Panc1 (cell line): ENCODE results near the gene OR4D5. TPM values are rescaled to one million over a fixed set of nuclear protein-coding genes. Genes with fewer than 3 reads are reported as not detected.

Experiments
- ATAC-seq: fragments of 200-7000 bp; cut with Tn5 transposase; 2 replicates; pipeline ENCODE4 v1.9.1; 2020; ENCODE audit warnings: mild to moderate bottlenecking, moderate library complexity
- BruUV-seq: library from RNA; stranded (reverse); fragments of 400-500 nt; replicated peaks from 2 replicates; lab custom pipeline; 2021; lab: Mats Ljungman, UMichigan
- CTCF ChIA-PET: fragments of 300-600 bp; sonication (Branson Sonifier 250); formaldehyde crosslinking; loops from one replicate; lab custom pipeline; 2022; ENCODE audit warnings: antibody characterized with exemption; lab: Charles Lee
- POLR2A ChIA-PET: fragments of 300-600 bp; sonication (Branson Sonifier 250); formaldehyde crosslinking; loops from one replicate; lab custom pipeline; 2022; ENCODE audit warnings: antibody characterized with exemption; lab: Charles Lee
- DNase-seq: peaks from one replicate; pipeline ENCODE4 v3.0.0-alpha.2; 2010; ENCODE audit warnings: low read depth, low spot score
- H3K27ac ChIP-seq: 2 replicates; pipeline ENCODE4 v1.5.1; 2011; ENCODE audit warnings: mild to moderate bottlenecking, low read length, inconsistent platforms
- H3K27me3 ChIP-seq: fragments of 200-500 bp; sonication (Bioruptor generic); 2 replicates; pipeline ENCODE4 v1.6.0; 2014; ENCODE audit warnings: low read length, inconsistent platforms; ENCODE audit not compliant: control insufficient read depth, insufficient read depth
- H3K36me3 ChIP-seq: fragments of 200-500 bp; sonication (Bioruptor generic); 2 replicates; pipeline ENCODE4 v1.5.1; 2014; ENCODE audit warnings: inconsistent platforms, mild to moderate bottlenecking, low read length, moderate library complexity; ENCODE audit not compliant: control insufficient read depth, insufficient read depth
- H3K4me1 ChIP-seq: 2 replicates; pipeline ENCODE4 v1.5.1; 2011; ENCODE audit warnings: inconsistent platforms, mild to moderate bottlenecking, low read length, moderate library complexity; ENCODE audit not compliant: control insufficient read depth, insufficient read depth
- H3K4me3 ChIP-seq, 2 experiments: 2 replicates each; pipeline ENCODE4 v1.5.1; 2011 to 2012; ENCODE audit warnings: low read depth in 2 of 2, low read length in 2 of 2, mild to moderate bottlenecking in 2 of 2, inconsistent platforms in 1 of 2, moderate library complexity in 1 of 2
- H3K9me3 ChIP-seq: fragments of 200-500 bp; sonication (Bioruptor generic); 2 replicates; pipeline ENCODE4 v1.5.1; 2014; ENCODE audit warnings: low read depth, mild to moderate bottlenecking, inconsistent platforms, low read length, moderate library complexity; ENCODE audit not compliant: control insufficient read depth, insufficient read depth
- POLR2AphosphoS5 ChIP-seq: IDR thresholded peaks from 2 replicates; pipeline ENCODE4 v1.6.1; 2012; ENCODE audit warnings: mild to moderate bottlenecking, low read depth, low read length, moderate library complexity
- REST ChIP-seq, 2 experiments: IDR thresholded peaks; 2 replicates each; pipeline ENCODE4 v1.6.1; 2011 to 2012; ENCODE audit warnings: low read depth in 2 of 2, control low read depth in 1 of 2, low read length in 1 of 2, mild to moderate bottlenecking in 1 of 2, moderate library complexity in 1 of 2; ENCODE audit not compliant: insufficient read depth in 1 of 2
- SIN3A ChIP-seq: IDR thresholded peaks from 2 replicates; pipeline ENCODE4 v1.6.1; 2012; ENCODE audit warnings: low read depth, mild to moderate bottlenecking, low read length, moderate library complexity, borderline replicate concordance; ENCODE audit not compliant: insufficient read depth
- TCF7L2 ChIP-seq: IDR thresholded peaks from 2 replicates; pipeline ENCODE4 v1.6.1; 2011; ENCODE audit warnings: mild to moderate bottlenecking, low read depth, low read length, inconsistent platforms
- in situ Hi-C: cut with HindIII; loops from 2 replicates; pipeline ENCODE4 v1.10.0; 2016; ENCODE audit warnings: low sequenced_read_pairs, low pct_unique_long_range_greater_than_20kb
- intact Hi-C: fragments of 100-400 bp; cut with micrococcal nuclease; formaldehyde crosslinking; loops from one replicate; pipeline ENCODE4 v1.10.0; 2022; ENCODE audit not compliant: unreplicated experiment
- total RNA-seq: library from RNA; stranded (reverse); gene quantifications from one replicate; pipeline ENCODE4 v1.2.1, GENCODE V29; 2021; ENCODE audit not compliant: unreplicated experiment
- TF ChIP-seq, protein P1 (sequence below): fragments of 450-650 bp; IDR thresholded peaks from 2 replicates; pipeline ENCODE4 v1.5.1; 2017; ENCODE audit warnings: mild to moderate bottlenecking

The OR4D5 gene
- total RNA-seq, 1 experiment from 2014 or later, result not detected

- TF ChIP-seq REST (IDR thresholded peaks at IDR 0.05; ENCODE audit: insufficient read depth in 1 of 2, low read depth in 2 of 2, low read length in 1 of 2) (no peak), SIN3A (no peak), POLR2AphosphoS5 (no peak)
- ChIA-PET POLR2A (no interaction called here), CTCF (no interaction called here)
- no peak overlapping the region for H3K4me3 ChIP-seq
- H3K9me3 ChIP-seq, result no peaks in the 10 kb centered on the region
- BruUV-seq, result no TSS peak
- intact Hi-C loops, result no loop called here
- H3K27me3 ChIP-seq, result no peaks in the 10 kb centered on the region
- H3K27ac ChIP-seq, result no peak overlapping the region
- DNase-seq, result no peak
- in situ Hi-C loops, result no loop called here
- ATAC-seq, result no peak
- no peaks in the 10 kb centered on the region for H3K36me3 ChIP-seq
- H3K4me1 ChIP-seq, result no peaks in the 10 kb centered on the region
Measured at GRCh38 chr11:123904932-123905331, 34.5 kb upstream of the OR4D5 start.

GRCh38 chr11:123905826-123906225 is 33.6 kb upstream of the OR4D5 start:
- Histone ChIP-seq H3K27ac (no peak overlapping the region), H3K4me1 (no peaks in the 10 kb centered on the region), H3K27me3 (no peaks in the 10 kb centered on the region), H3K4me3 (no peak overlapping the region), H3K9me3 (no peaks in the 10 kb centered on the region), H3K36me3 (no peaks in the 10 kb centered on the region)
- CTCF ChIA-PET, result no interaction called here
- ATAC-seq (no peak), DNase-seq (no peak)
- TF ChIP-seq TCF7L2 (no peak), POLR2AphosphoS5 (no peak), SIN3A (no peak), REST (IDR thresholded peaks at IDR 0.05; ENCODE audit: insufficient read depth in 1 of 2, low read depth in 2 of 2, low read length in 1 of 2) (no peak)
- TF ChIP-seq, protein P1, sequence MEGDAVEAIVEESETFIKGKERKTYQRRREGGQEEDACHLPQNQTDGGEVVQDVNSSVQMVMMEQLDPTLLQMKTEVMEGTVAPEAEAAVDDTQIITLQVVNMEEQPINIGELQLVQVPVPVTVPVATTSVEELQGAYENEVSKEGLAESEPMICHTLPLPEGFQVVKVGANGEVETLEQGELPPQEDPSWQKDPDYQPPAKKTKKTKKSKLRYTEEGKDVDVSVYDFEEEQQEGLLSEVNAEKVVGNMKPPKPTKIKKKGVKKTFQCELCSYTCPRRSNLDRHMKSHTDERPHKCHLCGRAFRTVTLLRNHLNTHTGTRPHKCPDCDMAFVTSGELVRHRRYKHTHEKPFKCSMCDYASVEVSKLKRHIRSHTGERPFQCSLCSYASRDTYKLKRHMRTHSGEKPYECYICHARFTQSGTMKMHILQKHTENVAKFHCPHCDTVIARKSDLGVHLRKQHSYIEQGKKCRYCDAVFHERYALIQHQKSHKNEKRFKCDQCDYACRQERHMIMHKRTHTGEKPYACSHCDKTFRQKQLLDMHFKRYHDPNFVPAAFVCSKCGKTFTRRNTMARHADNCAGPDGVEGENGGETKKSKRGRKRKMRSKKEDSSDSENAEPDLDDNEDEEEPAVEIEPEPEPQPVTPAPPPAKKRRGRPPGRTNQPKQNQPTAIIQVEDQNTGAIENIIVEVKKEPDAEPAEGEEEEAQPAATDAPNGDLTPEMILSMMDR, result no peak
- intact Hi-C loops (no loop called here), in situ Hi-C loops (no loop called here)
- no TSS peak for BruUV-seq
- POLR2A ChIA-PET, result no interaction called here
